H1 (cell line): ENCODE results near the gene NAA20. TPM values are rescaled to one million over a fixed set of nuclear protein-coding genes. Genes with fewer than 3 reads are reported as not detected.

Experiments used
- CTCF ChIA-PET: fragments of 300-600 bp; sonication (Branson Sonifier 250); formaldehyde crosslinking; loops from one replicate; lab custom pipeline; 2021; ENCODE audit not compliant: partially characterized antibody; lab: Charles Lee
- POLR2A ChIA-PET: fragments of 300-600 bp; sonication (Branson Sonifier 250); formaldehyde crosslinking; loops from one replicate; lab custom pipeline; 2021; ENCODE audit warnings: inconsistent platforms; ENCODE audit not compliant: partially characterized antibody; lab: Charles Lee
- DNase-seq, 2 experiments: peaks; one replicate each; pipeline versions ENCODE4 v3.0.0 to v3.0.0-alpha.2; 2010 to 2022; ENCODE audit warnings: low spot score in 2 of 2, low read depth in 1 of 2, mixed read lengths in 1 of 2
- FAIRE-seq: peaks from 2 replicates; lab custom pipeline; 2011; peaks lifted over from hg19 to GRCh38; lab: Jason Lieb, UNC
- H2AFZ ChIP-seq: 2 replicates; pipeline ENCODE4 v1.8.1; 2012; ENCODE audit warnings: low read length, inconsistent platforms
- H2AK5ac ChIP-seq: 2 replicates; pipeline ENCODE4 v1.6.1; 2013; ENCODE audit warnings: low read depth, low read length
- H2BK120ac ChIP-seq: replicated peaks from 2 replicates; pipeline ENCODE3; 2013; ENCODE audit warnings: low read depth, low read length, inconsistent platforms
- H2BK12ac ChIP-seq: 2 replicates; pipeline ENCODE4 v1.6.1; 2013; ENCODE audit warnings: low read depth, low read length
- H2BK15ac ChIP-seq: 2 replicates; pipeline ENCODE4 v1.6.1; 2013; ENCODE audit warnings: low read length
- H2BK20ac ChIP-seq: 2 replicates; pipeline ENCODE4 v1.6.1; 2013; ENCODE audit warnings: low read length
- H2BK5ac ChIP-seq: 2 replicates; pipeline ENCODE4 v1.6.1; 2013; ENCODE audit warnings: low read depth, low read length
- H3K14ac ChIP-seq: 2 replicates; pipeline ENCODE4 v1.6.1; 2013; ENCODE audit warnings: inconsistent platforms; ENCODE audit not compliant: insufficient read length
- H3K18ac ChIP-seq: 2 replicates; pipeline ENCODE4 v1.6.1; 2013; ENCODE audit warnings: low read length; ENCODE audit errors: extremely low read depth
- H3K23ac ChIP-seq: 2 replicates; pipeline ENCODE4 v1.6.1; 2013; ENCODE audit warnings: inconsistent platforms; ENCODE audit not compliant: insufficient read length
- H3K23me2 ChIP-seq: 2 replicates; pipeline ENCODE4 v1.6.1; 2013; ENCODE audit warnings: low read depth, low read length
- H3K27ac ChIP-seq: 2 replicates; pipeline ENCODE4 v1.6.1; 2011; ENCODE audit warnings: low read depth, low read length, inconsistent platforms
- H3K27me3 ChIP-seq, 4 experiments: replicated peaks in 1 of 4; 1 replicate in 1 of 4; 2 replicates in 3 of 4; pipeline versions ENCODE4 v1.6.1 to v1.8.1; 2011 to 2013; ENCODE audit warnings: low read length in 3 of 4, mild to moderate bottlenecking in 3 of 4, inconsistent platforms in 2 of 4, mixed read lengths in 2 of 4, moderate library complexity in 1 of 4; ENCODE audit not compliant: control insufficient read depth in 3 of 4, insufficient read depth in 3 of 4; ENCODE audit errors: extremely low read depth in 1 of 4
- H3K36me3 ChIP-seq, 4 experiments: 2 replicates each; pipeline versions ENCODE4 v1.6.1 to v1.8.1; 2011 to 2013; ENCODE audit warnings: mild to moderate bottlenecking in 4 of 4, low read length in 3 of 4, moderate library complexity in 2 of 4, control low read depth in 1 of 4, inconsistent platforms in 1 of 4; ENCODE audit not compliant: insufficient read depth in 4 of 4, control insufficient read depth in 2 of 4
- H3K4ac ChIP-seq: replicated peaks from 2 replicates; pipeline ENCODE3; 2013; ENCODE audit warnings: low read length, low read depth, mixed read lengths, inconsistent platforms; ENCODE audit not compliant: insufficient read length
- H3K4me1 ChIP-seq, 4 experiments: replicated peaks in 1 of 4; 1 replicate in 1 of 4; 2 replicates in 3 of 4; pipeline versions ENCODE4 v1.6.1 to v1.8.1; 2011 to 2013; ENCODE audit warnings: low read length in 3 of 4, inconsistent platforms in 2 of 4, mixed read lengths in 1 of 4; ENCODE audit not compliant: insufficient read depth in 4 of 4, control insufficient read depth in 3 of 4
- H3K4me2 ChIP-seq, 2 experiments: 2 replicates each; pipeline versions ENCODE4 v1.6.1 to v1.8.1; 2011 to 2013; ENCODE audit warnings: low read depth in 2 of 2, low read length in 2 of 2, control low read depth in 1 of 2, inconsistent platforms in 1 of 2, mild to moderate bottlenecking in 1 of 2; ENCODE audit not compliant: insufficient read depth in 1 of 2
- H3K4me3 ChIP-seq, 4 experiments: fragments of 200-600, 300-600 bp in 1 of 4; sonication (generic), shearing (Covaris generic), sonication (Bioruptor Twin) in 1 of 4; 2 replicates each; pipeline versions ENCODE4 v1.5.1 to v1.8.1; 2011 to 2016; ENCODE audit warnings: low read length in 4 of 4, low read depth in 3 of 4, control low read depth in 2 of 4, inconsistent platforms in 2 of 4, mild to moderate bottlenecking in 2 of 4, mixed read lengths in 1 of 4, moderate library complexity in 1 of 4; ENCODE audit not compliant: insufficient read depth in 2 of 4; ENCODE audit errors: extremely low read depth in 1 of 4
- H3K56ac ChIP-seq: replicated peaks from 2 replicates; pipeline ENCODE3; 2013; ENCODE audit warnings: low read depth, mild to moderate bottlenecking, mixed read lengths, low read length, inconsistent platforms; ENCODE audit not compliant: insufficient read length
- H3K79me1 ChIP-seq: 2 replicates; pipeline ENCODE4 v1.6.1; 2013; ENCODE audit warnings: low read depth, low read length, control low read depth
- H3K79me2 ChIP-seq, 2 experiments: 2 replicates each; pipeline versions ENCODE4 v1.6.1 to v1.8.1; 2012 to 2013; ENCODE audit warnings: low read length in 2 of 2, mild to moderate bottlenecking in 2 of 2, inconsistent platforms in 1 of 2; ENCODE audit not compliant: insufficient read depth in 2 of 2, control insufficient read depth in 1 of 2
- H3K9ac ChIP-seq, 4 experiments: replicated peaks in 1 of 4; 1 replicate in 1 of 4; 2 replicates in 3 of 4; pipeline versions ENCODE4 v1.6.1 to v1.8.1; 2011 to 2013; ENCODE audit warnings: low read depth in 3 of 4, low read length in 3 of 4, control low read depth in 2 of 4, mild to moderate bottlenecking in 2 of 4, moderate library complexity in 2 of 4, inconsistent platforms in 1 of 4; ENCODE audit errors: extremely low read depth in 1 of 4
- H3K9me3 ChIP-seq, 2 experiments: 2 replicates each; pipeline versions ENCODE4 v1.6.1 to v1.8.1; 2012 to 2013; ENCODE audit warnings: mild to moderate bottlenecking in 2 of 2, moderate library complexity in 2 of 2, control low read depth in 1 of 2, inconsistent platforms in 1 of 2, low read depth in 1 of 2, low read length in 1 of 2, mixed read lengths in 1 of 2; ENCODE audit not compliant: insufficient read depth in 2 of 2
- H4K20me1 ChIP-seq, 2 experiments: replicated peaks in 1 of 2; 2 replicates each; pipeline versions ENCODE3 to v1.8.1; 2011 to 2013; ENCODE audit warnings: inconsistent platforms in 2 of 2, low read length in 2 of 2, mild to moderate bottlenecking in 1 of 2; ENCODE audit not compliant: insufficient read depth in 2 of 2, control insufficient read depth in 1 of 2
- H4K5ac ChIP-seq: 2 replicates; pipeline ENCODE4 v1.6.1; 2013; ENCODE audit warnings: low read length, low read depth, mixed read lengths, inconsistent platforms; ENCODE audit not compliant: insufficient read length
- H4K8ac ChIP-seq: 2 replicates; pipeline ENCODE4 v1.8.0; 2013; ENCODE audit warnings: mild to moderate bottlenecking, moderate library complexity, low read length, inconsistent platforms; ENCODE audit not compliant: insufficient read depth; ENCODE audit errors: extremely low read depth
- H4K91ac ChIP-seq: replicated peaks from 2 replicates; pipeline ENCODE3; 2013; ENCODE audit warnings: low read length, mixed read lengths, inconsistent platforms; ENCODE audit not compliant: insufficient read length
- CHD2 ChIP-seq: IDR thresholded peaks from 2 replicates; pipeline ENCODE4 v1.6.1; 2012; ENCODE audit warnings: low read length, improper control_type of control experiment
- E2F6 ChIP-seq: IDR thresholded peaks from 2 replicates; pipeline ENCODE4 v1.6.1; 2012; ENCODE audit warnings: inconsistent platforms
- GTF2F1 ChIP-seq: IDR thresholded peaks from 2 replicates; pipeline ENCODE4 v1.6.1; 2012; ENCODE audit warnings: low read depth, low read length, improper control_type of control experiment, borderline replicate concordance
- KDM4A ChIP-seq: IDR thresholded peaks from one replicate; pipeline ENCODE4 v1.7.1; 2012; ENCODE audit warnings: low read depth, mild to moderate bottlenecking, moderate library complexity, low read length, inconsistent platforms; ENCODE audit not compliant: severe bottlenecking
- PHF8 ChIP-seq: fragments of 200-600 bp; sonication (generic); conservative IDR thresholded peaks from 2 replicates; pipeline ENCODE4 v1.7.1; 2012; ENCODE audit warnings: low read depth, mild to moderate bottlenecking, inconsistent platforms, low read length, moderate library complexity
- WGBS, 2 experiments: shearing (Covaris generic) in 1 of 2; methylation state at CpG; one replicate each; pipeline versions ENCODE4 v1.1.6 to v1.1.7; 2013 to 2015; ENCODE audit warnings: low lambda C conversion rate in 2 of 2, mixed read lengths in 2 of 2, inconsistent platforms in 1 of 2, low coverage in 1 of 2, missing lambda C conversion rate in 1 of 2; ENCODE audit not compliant: insufficient replicate concordance in 2 of 2, insufficient coverage in 1 of 2, insufficient read length in 1 of 2; ENCODE audit errors: extremely low coverage in 1 of 2, missing lambda C conversion rate in 1 of 2; 5-methylcytosine and 5-hydroxymethylcytosine counted together
- polyA plus RNA-seq, 7 experiments: library from polyadenylated mRNA; depleted of rRNA in 3 of 7; stranded (reverse) in 5 of 7; unstranded in 2 of 7; fragments of >200 nt in 5 of 7; fragments of 200-250 nt in 2 of 7; gene quantifications; 1 replicate in 5 of 7; 2 replicates in 1 of 7; 4 replicates in 1 of 7; pipeline versions ENCODE4 v1.2.1 to v1.2.3, GENCODE V29; 2011 to 2013; ENCODE audit warnings: missing spikeins in 2 of 7, mixed read lengths in 2 of 7
- total RNA-seq: library from RNA; stranded (reverse); fragmentation: NEBNext Ultra II Directional; extraction: Animal tissue kit (Norgen Biotek cat#: 25700); gene quantifications from 2 replicates; pipeline ENCODE4 v1.2.1, GENCODE V29; 2021

NAA20 gene
- total and polyA plus RNA-seq, 2 of the 8 experiments (the other 6 are each of a cell fraction or from before 2014, with no cell fraction given): 21.9 to 41.1 TPM

GRCh38 chr20:19998990-19999705 lies 18.0 kb upstream of the NAA20 start:
- H2BK20ac ChIP-seq: no peak overlapping the region
- H3K18ac ChIP-seq: no peak overlapping the region
- no peaks in the 10 kb centered on the region for H3K27me3 ChIP-seq
- no peak overlapping the region for H3K56ac ChIP-seq
- no peak overlapping the region for H3K4me2 ChIP-seq
- TF ChIP-seq GTF2F1 (no peak), KDM4A (no peak), CHD2 (no peak), PHF8 (no peak), E2F6 (no peak)
- no peak overlapping the region for H4K91ac ChIP-seq
- POLR2A ChIA-PET: interaction anchor here (0.8 kb wide), 1 partner anchor 213 kb away, joined by 3 read pairs; no protein-coding TSS in a partner anchor
- H4K8ac ChIP-seq: no peak overlapping the region
- H3K79me2 ChIP-seq: no peaks in the 10 kb centered on the region
- H3K23me2 ChIP-seq: no peaks in the 10 kb centered on the region
- H2BK12ac ChIP-seq: no peak overlapping the region
- DNase-seq: no peak
- CTCF ChIA-PET: interaction anchor here (1.0 to 1.4 kb wide), 4 partner anchors 9 to 160 kb away, joined by 3 read pairs; no protein-coding TSS in a partner anchor
- H3K36me3 ChIP-seq: no peaks in the 10 kb centered on the region
- H4K20me1 ChIP-seq: no peaks in the 10 kb centered on the region
- H3K4ac ChIP-seq: no peak overlapping the region
- no peak overlapping the region for H3K9ac ChIP-seq
- no peak overlapping the region for H4K5ac ChIP-seq
- H3K27ac ChIP-seq: no peak overlapping the region
- no peak overlapping the region for H2BK15ac ChIP-seq
- no peak for FAIRE-seq
- H3K14ac ChIP-seq: no peak overlapping the region
- H2AK5ac ChIP-seq: no peak overlapping the region
- no peak overlapping the region for H3K23ac ChIP-seq
- H3K4me3 ChIP-seq: no peak overlapping the region
- no peaks in the 10 kb centered on the region for H3K9me3 ChIP-seq
- H2BK120ac ChIP-seq: no peak overlapping the region
- no peak overlapping the region for H2BK5ac ChIP-seq
- H2AFZ ChIP-seq: no peak overlapping the region
- H3K4me1 ChIP-seq: peaks cover 0 to under 1% (median 0%) of the 10 kb centered on the region in 4 experiments; a peak in 1 of 7 replicates
- H3K79me1 ChIP-seq: no peaks in the 10 kb centered on the region
- WGBS, 2 experiments: 88% methylated on average over 7 of the region's 7 CpGs; no CpG with 5 or more reads in 1 of the 2 experiments
